ENCODE results near the gene IGSF23. TPM values are rescaled to one million over a fixed set of nuclear protein-coding genes. Genes with fewer than 3 reads are reported as not detected.

IGSF23 gene
- total RNA-seq, 4 donors from 2014 or later = not detected

DNA sequence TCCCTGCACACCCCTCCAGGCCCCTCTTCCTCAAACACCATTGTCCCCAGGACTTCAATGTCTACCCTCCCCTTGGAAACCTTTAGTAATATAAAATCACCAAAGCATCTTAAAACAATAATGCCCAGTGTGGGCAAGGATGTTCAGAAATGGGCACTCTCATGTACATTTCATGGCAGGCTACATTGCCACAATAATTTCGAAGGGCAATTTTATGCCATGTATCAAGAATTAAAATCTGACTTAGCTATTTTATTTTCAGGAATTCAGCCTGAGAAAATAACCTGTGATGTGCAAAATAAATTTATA, 35.8 kb upstream of the IGSF23 start:
- TF ChIP-seq, protein P1, sequence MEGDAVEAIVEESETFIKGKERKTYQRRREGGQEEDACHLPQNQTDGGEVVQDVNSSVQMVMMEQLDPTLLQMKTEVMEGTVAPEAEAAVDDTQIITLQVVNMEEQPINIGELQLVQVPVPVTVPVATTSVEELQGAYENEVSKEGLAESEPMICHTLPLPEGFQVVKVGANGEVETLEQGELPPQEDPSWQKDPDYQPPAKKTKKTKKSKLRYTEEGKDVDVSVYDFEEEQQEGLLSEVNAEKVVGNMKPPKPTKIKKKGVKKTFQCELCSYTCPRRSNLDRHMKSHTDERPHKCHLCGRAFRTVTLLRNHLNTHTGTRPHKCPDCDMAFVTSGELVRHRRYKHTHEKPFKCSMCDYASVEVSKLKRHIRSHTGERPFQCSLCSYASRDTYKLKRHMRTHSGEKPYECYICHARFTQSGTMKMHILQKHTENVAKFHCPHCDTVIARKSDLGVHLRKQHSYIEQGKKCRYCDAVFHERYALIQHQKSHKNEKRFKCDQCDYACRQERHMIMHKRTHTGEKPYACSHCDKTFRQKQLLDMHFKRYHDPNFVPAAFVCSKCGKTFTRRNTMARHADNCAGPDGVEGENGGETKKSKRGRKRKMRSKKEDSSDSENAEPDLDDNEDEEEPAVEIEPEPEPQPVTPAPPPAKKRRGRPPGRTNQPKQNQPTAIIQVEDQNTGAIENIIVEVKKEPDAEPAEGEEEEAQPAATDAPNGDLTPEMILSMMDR (IDR thresholded peaks at IDR 0.05) = no peak
- DNase-seq (ENCODE audit: low spot score) = no peak
- no peak for ATAC-seq (ENCODE audit: low FRiP score)

DNA sequence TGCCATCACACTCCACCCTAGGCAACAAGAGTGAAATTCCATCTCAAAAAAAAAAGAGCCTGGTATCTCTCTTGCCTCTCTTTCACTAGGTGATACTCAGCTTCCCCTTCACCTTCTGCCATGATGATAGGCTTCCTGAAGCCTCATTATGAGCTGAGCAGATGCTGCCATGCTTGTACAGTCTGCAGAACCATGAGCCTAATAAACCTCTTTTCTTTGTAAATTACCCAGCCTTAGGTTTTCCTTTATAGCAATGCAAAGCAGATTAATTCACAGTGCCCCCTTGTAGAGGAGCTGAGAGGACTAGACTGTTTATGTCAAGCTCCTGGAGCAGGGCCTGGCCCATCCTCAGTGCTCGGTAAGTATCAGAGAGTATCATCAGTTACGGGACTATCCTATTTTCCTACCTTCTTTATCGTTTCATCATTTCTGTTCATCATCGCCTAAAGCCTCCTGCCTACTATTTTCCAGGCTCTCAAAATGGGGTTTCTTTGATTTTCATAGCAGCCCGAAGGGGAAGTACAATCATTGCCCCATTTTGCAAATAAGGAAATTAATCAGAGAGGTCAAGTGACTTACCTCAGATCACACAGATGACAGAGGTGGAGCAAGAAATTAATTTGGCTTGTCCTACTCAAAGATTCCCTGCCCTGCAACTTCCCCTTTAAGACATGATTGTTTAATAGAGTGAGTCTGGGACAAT, 33.5 kb upstream of the IGSF23 start:
- DNase-seq (ENCODE audit: low spot score) (no peak), ATAC-seq (ENCODE audit: low FRiP score) (no peak)
- TF ChIP-seq, protein P1 (IDR thresholded peaks at IDR 0.05) = no peak

DNA sequence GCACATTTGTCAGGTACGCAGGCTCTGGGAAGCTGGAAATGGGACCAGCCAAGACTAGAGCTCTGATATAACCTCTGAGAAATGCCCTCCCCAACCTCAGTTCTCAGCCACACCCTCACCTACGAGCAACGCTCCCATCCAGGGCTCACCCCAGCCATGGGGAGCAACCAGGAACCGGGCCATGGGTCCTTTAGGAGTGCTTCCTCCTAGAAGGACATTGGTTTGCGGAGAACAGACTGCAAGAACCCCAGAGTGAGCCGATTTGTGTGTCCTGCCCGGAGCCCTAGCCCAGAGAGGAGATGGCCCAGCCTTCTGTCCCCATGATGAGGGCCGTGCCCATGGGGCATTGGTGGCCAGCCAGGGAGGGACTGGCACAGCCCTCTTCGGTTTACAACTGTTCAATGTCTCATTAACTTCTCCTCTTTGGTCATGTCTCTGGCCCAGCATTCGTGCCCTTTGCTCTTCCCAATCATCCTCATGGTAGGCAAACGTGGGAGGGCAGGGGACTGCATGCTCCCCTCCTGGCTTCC, 32.9 kb upstream of the IGSF23 start:
- no peak for DNase-seq (ENCODE audit: low spot score)
- ATAC-seq (ENCODE audit: low FRiP score) = no peak
- TF ChIP-seq, protein P1 (IDR thresholded peaks at IDR 0.05) = no peak

DNA sequence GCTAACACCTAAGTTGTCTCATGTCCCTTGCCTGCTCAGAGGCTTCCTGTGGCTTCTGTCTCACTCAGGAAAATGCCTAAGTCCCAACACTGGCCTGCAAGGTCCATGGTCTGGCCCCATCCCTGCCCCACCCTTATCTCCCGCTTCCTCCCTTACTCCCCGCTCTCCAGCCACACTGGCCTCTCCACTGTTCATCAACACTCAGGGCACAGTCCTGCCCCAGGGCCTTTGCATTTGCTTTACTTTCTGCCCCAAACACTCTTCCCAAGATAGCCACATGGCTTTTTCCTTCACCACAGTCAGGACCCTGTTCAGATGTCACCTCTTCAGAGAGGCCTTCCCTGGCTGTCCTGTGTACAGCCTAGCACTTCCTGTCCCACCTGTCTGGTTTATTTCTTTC, 32.1 kb upstream of the IGSF23 start:
- TF ChIP-seq, protein P1 (IDR thresholded peaks at IDR 0.05) = no peak
- no peak for DNase-seq (ENCODE audit: low spot score)
- ATAC-seq (ENCODE audit: low FRiP score) = no peak

DNA sequence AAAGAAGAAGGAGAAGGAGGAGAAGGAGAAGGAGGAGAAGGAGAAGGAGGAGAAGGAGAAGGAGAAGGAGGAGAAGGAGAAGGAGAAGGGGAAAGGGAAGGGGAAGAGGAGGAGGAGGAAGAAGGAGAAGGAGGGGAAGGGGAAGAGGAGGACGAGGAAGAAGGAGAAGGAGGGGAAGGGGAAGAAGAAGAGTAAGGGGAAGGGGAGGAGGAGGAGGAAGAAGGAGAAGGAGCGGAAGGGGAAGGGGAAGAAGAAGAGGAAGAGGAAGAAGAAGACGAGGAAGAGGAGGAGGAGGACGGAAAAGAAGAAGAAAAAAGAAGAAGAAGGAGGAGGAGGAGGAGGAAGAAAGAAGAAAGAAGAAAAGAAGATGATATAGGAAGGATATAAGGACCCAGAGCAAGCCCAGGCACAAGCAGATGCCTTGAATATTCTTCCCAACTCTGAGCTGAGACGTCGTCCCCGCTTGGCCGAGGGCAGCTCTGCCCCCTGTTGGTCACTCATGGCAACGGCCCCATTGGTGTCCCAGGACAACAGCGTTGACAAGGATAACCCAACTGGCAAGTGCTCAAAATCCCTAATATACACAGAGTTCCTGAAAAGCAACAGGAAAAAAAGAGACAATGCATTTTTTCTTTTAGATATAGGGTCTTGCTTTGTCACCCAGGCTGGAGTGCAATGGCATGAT, 30.6 kb upstream of the IGSF23 start:
- DNase-seq (ENCODE audit: low spot score) (no peak), ATAC-seq (ENCODE audit: low FRiP score) (no peak)
- TF ChIP-seq, protein P1 (IDR thresholded peaks at IDR 0.05) = no peak

DNA sequence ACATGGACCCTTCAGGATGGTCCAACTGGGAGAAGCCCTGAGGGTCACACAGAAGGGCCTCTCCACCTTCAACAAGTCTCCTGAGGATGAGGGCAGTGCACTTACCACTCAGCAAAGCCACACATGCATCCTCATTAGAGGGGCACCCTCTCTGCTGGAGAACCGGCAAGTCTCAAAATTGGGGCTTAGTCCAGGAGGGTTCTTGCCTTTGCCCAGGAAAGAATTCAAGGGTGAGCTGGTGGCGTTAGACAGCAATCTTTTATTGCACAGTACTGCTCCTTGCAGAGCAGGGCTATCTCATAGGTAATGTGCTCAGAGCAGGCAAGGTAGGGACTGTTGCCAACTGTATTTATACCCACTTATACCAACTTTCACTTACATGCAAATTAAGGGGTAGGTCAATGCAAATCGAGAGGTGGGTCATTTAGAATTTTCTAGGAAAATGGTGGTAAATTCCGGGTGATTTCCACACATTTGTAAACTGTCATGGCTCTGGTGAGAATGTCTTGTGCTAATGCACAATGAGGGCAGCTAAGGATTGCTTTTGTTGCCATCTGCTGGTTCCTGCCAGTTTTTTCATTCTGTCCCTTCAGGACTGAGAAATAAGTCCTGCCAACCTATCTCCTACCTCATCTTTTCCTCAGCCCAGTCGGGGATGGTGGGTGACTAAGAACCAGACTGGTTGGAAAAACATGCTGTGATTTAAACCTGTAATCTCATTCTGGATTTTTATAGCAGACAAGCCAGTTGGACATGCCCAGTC, 27.8 kb upstream of the IGSF23 start:
- DNase-seq (ENCODE audit: low spot score) (no peak), ATAC-seq (ENCODE audit: low FRiP score) (no peak)
- TF ChIP-seq, protein P1 (IDR thresholded peaks at IDR 0.05) = no peak

All from omental fat pad (tissue), 4 donors.